GM23338 (cell line): ENCODE results near the gene MED13L. TPM values are rescaled to one million over a fixed set of nuclear protein-coding genes. Genes with fewer than 3 reads are reported as not detected.
A peak's percentile ranks its signal among the peaks of the same experiment; 100 is the strongest.

Source experiments
- ATAC-seq: fragments of 200-7000 bp; cut with Tn5 transposase; 3 replicates; pipeline ENCODE4 v1.9.1; 2020
- DNase-seq: peaks from one replicate; pipeline ENCODE4 v3.0.0-alpha.2; 2015; ENCODE audit warnings: low spot score
- H2AFZ ChIP-seq: fragments of 200-600 bp; sonication (generic); 2 replicates; pipeline ENCODE4 v1.8.0; 2016; ENCODE audit warnings: antibody characterized with exemption, mild to moderate bottlenecking, moderate library complexity
- H3F3A ChIP-seq: fragments of 200-600 bp; sonication (generic); replicated peaks from 2 replicates; pipeline ENCODE4 v1.8.0; 2017; ENCODE audit warnings: antibody characterized with exemption, mixed run types, low read depth
- H3K27ac ChIP-seq: fragments of 200-600 bp; sonication (generic); 2 replicates; pipeline ENCODE4 v1.6.1; 2016; ENCODE audit warnings: low read depth
- H3K27me3 ChIP-seq: fragments of 200-600 bp; sonication (generic); 2 replicates; pipeline ENCODE4 v1.8.0; 2016; ENCODE audit warnings: mild to moderate bottlenecking, mixed run types, moderate library complexity; ENCODE audit not compliant: insufficient read depth
- H3K36me3 ChIP-seq: fragments of 200-600 bp; sonication (generic); 2 replicates; pipeline ENCODE4 v1.8.0; 2016; ENCODE audit warnings: mild to moderate bottlenecking; ENCODE audit not compliant: insufficient read depth
- H3K4me1 ChIP-seq: fragments of 200-600 bp; sonication (generic); 2 replicates; pipeline ENCODE4 v1.8.0; 2016; ENCODE audit warnings: mild to moderate bottlenecking, moderate library complexity; ENCODE audit not compliant: insufficient read depth
- H3K4me2 ChIP-seq: fragments of 200-600 bp; sonication (generic); 2 replicates; pipeline ENCODE4 v1.7.1; 2017; ENCODE audit warnings: mixed run types
- H3K4me3 ChIP-seq: fragments of 200-600 bp; sonication (generic); 2 replicates; pipeline ENCODE4 v1.6.1; 2016; ENCODE audit warnings: mixed run types
- H3K79me2 ChIP-seq: fragments of 200-600 bp; sonication (generic); replicated peaks from 2 replicates; pipeline ENCODE4 v1.8.0; 2017; ENCODE audit warnings: mild to moderate bottlenecking; ENCODE audit not compliant: insufficient read depth
- H3K9me2 ChIP-seq: fragments of 200-600 bp; sonication (generic); 2 replicates; pipeline ENCODE4 v1.8.0; 2017; ENCODE audit not compliant: insufficient read depth
- H4K20me1 ChIP-seq: fragments of 200-600 bp; sonication (generic); replicated peaks from 2 replicates; pipeline ENCODE4 v1.8.0; 2017; ENCODE audit warnings: mild to moderate bottlenecking; ENCODE audit not compliant: insufficient read depth
- H3K27ac Mint-ChIP-seq: 2 replicates; pipeline ENCODE4 v1.8.0; 2020; ENCODE audit warnings: inconsistent platforms, mild to moderate bottlenecking, moderate library complexity, mixed read lengths
- H3K27me3 Mint-ChIP-seq: 3 replicates; pipeline ENCODE4 v1.8.0; 2022; ENCODE audit warnings: low read depth, mild to moderate bottlenecking, moderate library complexity, mixed read lengths, inconsistent platforms; ENCODE audit not compliant: insufficient read depth, poor library complexity
- H3K36me3 Mint-ChIP-seq: 3 replicates; pipeline ENCODE4 v1.8.0; 2021; ENCODE audit warnings: low read depth, mild to moderate bottlenecking, inconsistent platforms, moderate library complexity, mixed read lengths
- H3K4me1 Mint-ChIP-seq: 3 replicates; pipeline ENCODE4 v1.8.0; 2020; ENCODE audit warnings: mild to moderate bottlenecking, inconsistent platforms, mixed read lengths
- H3K4me3 Mint-ChIP-seq: 3 replicates; pipeline ENCODE4 v1.8.0; 2021; ENCODE audit warnings: moderate library complexity, mild to moderate bottlenecking, inconsistent platforms, mixed read lengths
- H3K9me3 Mint-ChIP-seq: 3 replicates; pipeline ENCODE4 v1.8.0; 2020; ENCODE audit warnings: moderate library complexity, mild to moderate bottlenecking, inconsistent platforms, mixed read lengths
- REST ChIP-seq: IDR thresholded peaks from one replicate; pipeline ENCODE4 v1.6.1; 2018; ENCODE audit warnings: antibody characterized with exemption; ENCODE audit not compliant: unreplicated experiment
- ZNF462 ChIP-seq: fragments of 250-450 bp; sonication (Bioruptor Pico); IDR thresholded peaks from 2 replicates; pipeline ENCODE4 v1.5.0; 2020; ENCODE audit warnings: mild to moderate bottlenecking, moderate library complexity
- polyA plus RNA-seq: library from polyadenylated mRNA; unstranded; fragments of >200 nt; fragmentation: Nextera tagmentation; extraction: Ambion mirVana; gene quantifications from 2 replicates; pipeline ENCODE4 v1.2.1, GENCODE V29; 2016
- total RNA-seq: library from RNA; depleted of rRNA; stranded (reverse); fragments of >200 nt; shearing (Covaris generic); gene quantifications from 2 replicates; pipeline ENCODE4 v1.2.3, GENCODE V29; 2014

Gene MED13L
- total and polyA plus RNA-seq, 2 experiments from 2014 or later: 20.9 to 73.6 TPM

DNA sequence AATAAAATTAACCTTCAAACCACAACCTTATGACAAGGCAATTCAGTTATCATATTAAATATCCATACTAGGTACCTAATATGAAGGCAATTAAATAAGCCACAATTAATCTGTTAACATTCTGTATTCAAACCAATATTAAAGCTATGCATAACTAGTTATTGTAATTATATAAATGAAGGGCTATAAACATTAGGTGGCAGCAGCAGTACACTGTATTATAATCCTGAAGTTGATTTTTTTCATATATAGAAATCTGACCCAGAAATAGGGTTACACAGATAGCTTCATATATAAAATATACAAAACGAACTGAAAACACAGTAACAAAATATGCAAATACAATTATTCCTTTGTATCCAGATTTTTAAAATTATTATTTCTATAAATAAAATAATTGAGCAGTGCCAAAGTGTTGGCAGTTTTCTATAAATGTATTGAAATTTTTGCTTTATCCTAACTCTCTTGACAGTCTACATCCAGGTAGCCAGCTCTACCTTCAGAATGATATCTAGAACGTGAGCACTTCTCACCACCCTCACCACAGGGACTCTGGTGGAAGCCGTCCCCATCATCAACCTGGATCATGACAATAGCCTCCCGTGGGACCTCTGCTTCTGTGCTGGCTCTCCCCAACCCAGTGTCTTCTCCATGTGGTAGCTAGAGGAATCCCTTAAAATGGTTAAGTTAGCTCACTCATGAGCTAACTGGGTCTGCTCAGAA lies 136.2 kb downstream of the MED13L start:
- no peak overlapping the region for H2AFZ ChIP-seq
- H3K4me2 ChIP-seq: no peak overlapping the region
- peaks cover 89% of the 10 kb centered on the region for H3K79me2 ChIP-seq
- Mint-ChIP-seq H3K4me3 (no peak overlapping the region), H3K27me3 (peaks cover 1% of the 10 kb centered on the region), H3K27ac (no peak overlapping the region; the same call in 1 of the 2 replicates), H3K9me3 (no peaks in the 10 kb centered on the region), H3K36me3 (no peaks in the 10 kb centered on the region), H3K4me1 (peaks cover 49% of the 10 kb centered on the region)
- H3K9me2 ChIP-seq: no peaks in the 10 kb centered on the region
- H3K4me3 ChIP-seq: no peak overlapping the region
- no peaks in the 10 kb centered on the region for H3K36me3 ChIP-seq
- H3F3A ChIP-seq: no peaks in the 10 kb centered on the region
- ATAC-seq (peak; percentile 17; the same call in 1 of the 3 replicates), DNase-seq (no peak)
- H3K4me1 ChIP-seq: peaks cover 21% of the 10 kb centered on the region
- no peaks in the 10 kb centered on the region; the same call in none of the 2 replicates for H4K20me1 ChIP-seq
- H3K27me3 ChIP-seq: no peaks in the 10 kb centered on the region
- no peak overlapping the region for H3K27ac ChIP-seq
- TF ChIP-seq REST (no peak), ZNF462 (CRISPR knock-in tag) (0 out of 2 replicates have a peak, but pooled peaks have one; percentile 9)
